Inferior parietal cortex (tissue), 1 donor: ENCODE measurements around the gene ATP6V1B1.

Experiments used
- DNase-seq: peaks from one replicate; pipeline ENCODE4 v3.0.0-alpha.2; 2016; ENCODE audit errors: extremely low spot score

ATP6V1B1 gene

GRCh38 chr2:70943205-70943871, 7.6 kb downstream of the ATP6V1B1 start:
- DNase-seq: no peak

GRCh38 chr2:70944111-70944690, 8.5 kb downstream of the ATP6V1B1 start:
- no peak for DNase-seq

GRCh38 chr2:70946832-70947442, 11.2 kb downstream of the ATP6V1B1 start:
- DNase-seq: peak; percentile 79

GRCh38 chr2:70947556-70948184, 12.0 kb downstream of the ATP6V1B1 start:
- DNase-seq: no peak

DNA sequence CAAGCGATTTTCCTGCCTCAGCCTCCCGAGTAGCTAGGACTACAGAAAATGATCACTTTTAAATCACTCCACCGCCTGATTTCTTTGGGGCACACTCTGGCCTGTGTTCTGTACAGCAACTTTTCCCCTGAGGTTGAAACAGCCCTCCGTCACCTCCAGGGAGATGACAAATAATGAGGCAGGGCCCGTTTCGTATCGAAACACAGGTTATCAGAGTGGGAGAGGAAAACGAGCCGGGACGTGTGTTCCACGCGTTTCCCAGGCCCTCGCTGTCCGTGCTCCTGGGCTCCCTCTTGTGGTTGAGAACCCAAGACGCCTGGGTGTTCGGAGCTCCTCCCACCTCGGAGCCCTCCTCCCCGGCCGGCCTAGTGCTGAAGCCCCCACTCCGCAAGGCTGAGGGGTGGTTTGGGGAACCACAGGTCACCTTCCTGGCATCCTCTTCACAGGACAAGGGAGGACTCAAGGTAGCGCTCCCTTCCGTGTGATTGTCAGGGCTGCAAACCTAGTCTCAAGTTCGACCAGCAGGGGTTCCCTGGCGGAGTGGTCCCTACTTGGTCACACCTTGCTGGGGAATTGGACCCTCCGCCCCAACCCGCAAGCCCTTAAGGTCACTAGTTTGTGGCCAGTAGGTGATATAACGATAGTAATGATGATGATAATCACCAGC, 12.8 kb downstream of the ATP6V1B1 start:
- DNase-seq: peak; percentile 85

DNA sequence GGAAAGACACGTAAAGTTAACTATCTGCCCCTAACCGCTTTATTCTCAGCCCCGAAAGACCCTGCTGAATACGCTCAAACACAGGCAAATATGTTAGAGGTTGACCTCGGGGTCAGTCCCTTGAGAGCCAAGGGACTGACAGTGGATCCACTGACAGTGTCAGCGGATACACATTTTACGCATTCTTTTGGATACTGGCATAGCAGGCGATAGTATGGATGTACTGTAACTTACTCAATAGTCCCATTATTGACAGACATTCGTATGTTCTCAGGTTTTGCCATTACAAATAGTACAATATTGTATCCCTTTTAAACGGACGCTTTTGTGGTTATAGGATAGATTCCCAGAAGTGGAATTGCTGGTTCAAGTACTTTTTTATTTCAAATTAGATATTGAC, 13.4 kb downstream of the ATP6V1B1 start:
- DNase-seq: no peak

DNA sequence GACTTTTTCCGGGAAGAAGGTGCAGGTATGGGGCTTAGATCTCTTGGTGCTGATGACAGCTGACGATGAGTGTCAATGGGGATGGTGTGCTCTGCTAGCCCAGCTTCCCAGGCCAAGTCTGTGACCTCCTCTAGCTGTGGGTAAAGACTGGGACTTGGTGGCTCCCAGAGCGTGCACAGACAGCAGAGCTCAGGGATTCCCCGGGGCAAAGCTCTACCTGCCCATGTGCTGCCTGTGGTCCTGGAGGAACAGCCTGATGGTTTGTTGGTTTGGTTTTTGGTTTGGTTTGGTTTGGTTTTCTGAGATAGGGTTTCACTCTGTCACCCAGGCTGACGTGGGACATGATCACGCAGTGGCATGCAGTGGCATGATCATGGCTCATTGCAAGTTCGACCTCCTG, 19.2 kb downstream of the ATP6V1B1 start:
- DNase-seq: no peak

DNA sequence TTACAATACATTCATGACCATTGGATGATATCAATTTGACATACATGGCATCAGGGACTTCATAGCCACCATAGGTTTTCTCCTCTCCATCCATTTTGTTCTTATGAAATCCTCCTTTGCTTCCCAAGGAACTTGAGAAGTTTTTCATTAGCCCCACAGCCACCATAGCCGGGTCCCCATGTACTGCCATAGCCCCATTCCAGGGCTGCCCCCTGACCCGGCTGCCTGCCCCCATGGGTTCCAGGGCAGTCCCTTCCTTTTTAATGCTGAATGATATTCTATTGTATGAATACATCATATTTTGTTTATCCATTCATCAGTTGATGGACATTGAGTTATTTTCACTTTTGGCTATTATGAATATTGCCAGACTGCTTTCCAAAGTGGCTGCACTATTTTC, 20.4 kb downstream of the ATP6V1B1 start:
- no peak for DNase-seq

- DNase-seq: no peak
These were observed 22.1 kb downstream of the ATP6V1B1 start for GRCh38 chr2:70957798-70958197.

GRCh38 chr2:70958759-70959158, 23.1 kb downstream of the ATP6V1B1 start:
- DNase-seq: no peak

DNA sequence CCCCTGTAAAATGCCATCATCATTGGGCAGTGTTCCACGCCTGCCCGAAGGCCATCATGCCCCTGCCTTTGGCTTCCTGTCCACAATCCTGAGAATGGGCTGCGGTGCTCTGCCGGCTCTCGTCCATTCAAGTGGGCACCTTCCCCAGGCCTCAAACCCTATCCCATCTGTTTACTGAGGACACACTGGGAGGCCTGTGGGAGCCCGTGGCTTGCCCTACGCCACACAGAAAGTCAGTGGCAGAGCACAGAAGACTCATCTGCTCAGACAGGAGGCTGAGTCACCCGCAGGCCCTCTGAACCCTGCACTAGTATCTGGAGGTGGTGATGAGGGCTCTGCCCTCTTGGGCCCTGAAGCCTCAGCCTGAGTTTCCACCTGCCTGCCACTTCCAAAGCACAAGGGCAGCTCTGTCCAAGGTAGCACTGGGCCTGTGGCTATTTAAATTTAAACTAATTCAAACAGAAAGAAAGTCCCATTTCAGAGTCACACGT, 23.6 kb downstream of the ATP6V1B1 start:
- DNase-seq: no peak

DNA sequence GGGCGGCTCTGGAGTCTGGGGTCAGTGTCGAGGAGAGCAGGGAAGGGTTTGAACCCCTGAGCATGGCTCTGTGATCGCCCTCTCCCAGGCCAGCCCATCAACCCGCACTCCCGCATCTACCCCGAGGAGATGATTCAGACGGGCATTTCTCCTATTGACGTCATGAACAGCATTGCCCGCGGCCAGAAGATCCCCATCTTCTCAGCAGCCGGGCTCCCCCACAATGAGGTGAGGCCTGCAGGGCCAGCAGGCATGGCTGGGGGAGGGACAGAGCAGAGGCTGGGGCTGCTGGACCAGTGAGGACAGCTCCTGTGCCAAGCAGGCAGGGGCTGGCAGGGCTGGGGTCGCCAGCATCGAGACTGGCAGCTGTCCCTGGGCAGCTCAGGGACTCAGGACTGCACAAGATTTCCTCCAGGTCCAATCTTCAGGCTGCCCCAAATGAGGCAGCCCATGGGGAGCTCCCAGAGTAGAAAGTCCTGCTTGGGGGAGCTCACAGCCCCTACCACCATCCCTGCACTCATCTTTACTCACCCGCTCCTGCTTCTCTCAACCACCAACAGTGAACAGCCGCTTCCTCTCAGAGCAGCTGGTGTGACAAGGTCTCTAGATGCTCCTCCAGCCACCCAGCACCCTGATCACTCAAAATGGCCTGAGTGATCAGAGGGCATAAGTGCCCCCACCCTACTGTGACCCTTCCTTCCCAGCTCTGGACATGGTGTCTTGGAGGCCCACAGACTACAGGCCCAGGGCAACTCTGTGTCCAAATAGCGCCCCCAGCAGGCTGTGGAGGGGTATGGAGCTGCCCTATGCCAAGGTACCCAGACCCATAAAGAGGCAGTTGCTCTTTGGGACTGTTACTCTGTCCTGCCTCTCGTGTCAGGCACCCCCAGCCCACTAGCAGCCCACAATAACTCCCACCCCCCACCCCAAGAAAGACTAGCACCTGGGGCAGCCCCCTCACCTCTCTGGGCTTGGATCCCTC, 24.4 kb downstream of the ATP6V1B1 start:
- DNase-seq: no peak

- no peak for DNase-seq
These were observed 25.3 kb downstream of the ATP6V1B1 start for GRCh38 chr2:70960833-70961647.

DNA sequence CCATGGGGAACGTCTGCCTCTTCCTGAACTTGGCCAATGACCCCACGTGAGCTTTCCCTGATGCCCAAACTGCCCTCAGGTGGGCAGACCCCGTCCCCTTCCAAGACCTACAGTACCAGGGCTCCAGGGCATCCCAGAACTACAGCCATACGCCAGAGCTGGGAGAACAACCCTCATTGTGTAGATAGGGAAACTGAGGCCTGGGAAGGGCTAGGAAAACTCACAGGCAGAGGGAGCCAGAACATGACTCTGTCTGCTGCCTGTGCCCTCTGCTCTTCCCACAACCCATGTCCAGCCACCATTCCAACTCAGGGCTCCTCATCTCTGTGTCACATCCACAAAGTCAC, 25.9 kb downstream of the ATP6V1B1 start:
- no peak for DNase-seq

DNA sequence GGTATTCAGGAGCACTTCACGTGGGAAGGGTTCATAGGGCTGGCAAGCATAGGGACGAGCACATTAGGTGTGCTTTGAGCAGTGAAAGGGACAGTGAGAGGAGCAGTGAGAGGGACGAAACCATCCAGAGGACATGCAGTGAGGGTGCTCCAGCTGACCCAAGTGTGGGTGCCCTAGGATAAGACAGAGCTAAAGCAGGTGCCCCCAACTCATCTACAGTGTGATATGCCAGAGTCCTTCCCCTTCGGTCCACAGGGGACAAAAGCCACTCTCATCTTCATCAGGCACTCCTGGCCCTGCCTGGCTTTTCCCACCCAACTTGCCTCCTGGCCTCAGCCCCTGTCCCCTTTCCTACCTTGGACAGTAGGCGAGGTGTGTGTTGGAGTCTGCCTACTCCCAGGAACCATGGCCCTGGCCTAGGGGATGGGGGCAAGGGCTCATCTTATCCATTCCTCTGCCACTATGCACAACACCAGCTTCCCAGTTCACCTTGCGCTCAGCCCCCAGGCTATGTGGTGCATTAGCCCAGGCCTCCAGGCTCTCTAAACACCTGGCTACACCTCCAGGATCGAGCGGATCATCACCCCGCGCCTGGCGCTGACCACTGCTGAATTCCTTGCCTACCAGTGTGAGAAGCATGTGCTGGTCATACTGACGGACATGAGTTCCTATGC, 26.6 kb downstream of the ATP6V1B1 start:
- DNase-seq: no peak

DNA sequence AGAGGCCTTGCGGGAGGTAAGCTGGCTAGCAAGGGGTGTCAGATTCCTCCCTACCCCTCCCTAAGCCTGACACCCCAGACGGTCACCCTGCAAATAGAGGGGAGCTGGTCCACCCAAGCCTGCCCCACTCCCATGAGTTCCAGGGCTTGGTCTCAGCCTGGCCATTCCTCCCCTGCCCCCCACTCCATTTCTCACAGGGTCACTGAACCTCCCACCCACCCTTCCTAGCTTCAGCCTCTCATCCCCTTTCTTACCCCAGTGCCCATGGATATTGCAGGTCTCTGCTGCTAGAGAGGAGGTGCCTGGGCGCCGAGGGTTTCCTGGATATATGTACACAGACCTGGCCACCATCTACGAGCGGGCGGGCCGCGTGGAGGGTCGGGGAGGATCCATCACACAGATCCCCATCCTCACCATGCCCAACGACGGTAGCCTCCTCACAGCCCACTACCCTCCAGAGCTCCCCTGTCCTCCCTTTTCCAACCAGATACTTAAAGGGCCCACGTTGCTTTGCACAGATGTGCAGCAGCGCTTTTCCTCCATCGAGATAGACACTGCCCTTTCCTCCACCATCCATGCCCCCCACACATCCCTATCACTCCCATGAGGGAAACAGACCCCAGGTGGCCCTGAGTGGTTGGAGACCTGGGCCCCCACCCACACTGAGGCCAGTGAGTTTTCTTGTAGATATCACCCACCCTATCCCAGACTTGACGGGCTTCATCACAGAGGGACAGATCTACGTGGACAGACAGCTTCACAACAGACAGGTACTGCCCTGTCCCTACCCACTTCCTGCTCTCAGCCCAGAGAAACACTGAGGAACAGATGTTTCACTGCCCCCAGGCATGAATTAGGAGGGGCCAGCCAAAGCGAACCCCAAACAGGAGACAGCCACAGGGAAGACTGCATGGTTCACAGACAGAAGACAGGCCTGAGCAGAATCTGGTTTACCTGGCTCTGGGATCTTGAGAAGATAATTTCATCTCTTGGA, 27.5 kb downstream of the ATP6V1B1 start:
- no peak for DNase-seq

DNA sequence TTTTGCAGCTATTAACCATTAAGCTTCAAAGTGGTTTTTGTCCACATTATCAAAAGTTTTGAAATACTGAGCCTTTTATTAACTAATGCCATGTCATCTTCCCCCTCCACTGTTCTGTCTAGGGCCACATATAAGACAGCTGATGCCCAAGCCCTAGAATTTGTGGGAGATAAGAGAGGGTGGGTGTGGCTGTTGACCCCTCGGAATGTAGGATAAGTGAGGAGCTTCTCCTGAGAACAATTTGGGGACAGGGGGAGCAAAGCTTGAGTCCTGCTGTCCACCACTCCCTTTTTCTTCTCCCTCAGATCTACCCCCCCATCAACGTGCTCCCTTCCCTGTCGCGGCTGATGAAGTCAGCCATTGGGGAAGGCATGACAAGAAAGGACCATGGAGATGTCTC, 28.4 kb downstream of the ATP6V1B1 start:
- DNase-seq: no peak

DNA sequence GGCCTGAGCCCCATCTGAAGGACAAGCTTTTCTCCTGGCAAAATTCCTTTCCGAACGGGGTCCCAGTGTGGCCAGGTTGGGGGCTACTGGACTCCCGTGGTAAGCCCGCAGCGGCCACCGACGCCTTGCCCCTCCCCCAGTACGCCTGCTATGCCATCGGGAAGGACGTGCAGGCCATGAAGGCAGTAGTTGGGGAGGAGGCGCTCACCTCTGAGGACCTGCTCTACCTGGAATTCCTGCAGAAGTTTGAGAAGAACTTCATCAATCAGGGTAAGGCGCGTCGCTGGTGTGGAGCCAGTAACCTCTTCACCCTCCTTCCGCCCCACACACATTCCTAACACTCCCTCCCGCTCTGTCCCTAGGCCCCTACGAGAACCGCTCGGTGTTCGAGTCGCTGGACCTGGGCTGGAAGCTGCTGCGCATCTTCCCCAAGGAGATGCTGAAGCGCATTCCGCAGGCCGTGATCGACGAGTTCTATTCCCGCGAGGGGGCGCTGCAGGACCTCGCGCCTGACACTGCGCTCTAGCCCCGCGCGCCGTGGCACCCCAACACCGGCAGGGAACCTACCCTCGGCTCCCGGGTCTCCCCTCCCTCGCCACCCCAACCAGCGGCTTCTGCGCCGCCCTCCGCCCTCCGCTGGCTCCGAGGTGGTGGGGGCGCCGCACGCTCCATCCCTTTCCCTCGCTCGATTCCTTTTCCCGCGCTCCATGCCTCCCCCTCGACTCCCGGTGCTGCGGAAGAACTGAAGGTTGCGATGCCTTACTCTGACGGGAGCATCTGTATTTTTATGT, 29.1 kb downstream of the ATP6V1B1 start:
- peak; percentile 79 for DNase-seq
